Thymus (tissue), 11 donors: ENCODE measurements around the gene DPP6. TPM values are rescaled to one million over a fixed set of nuclear protein-coding genes. Genes with fewer than 3 reads are reported as not detected.

ENCODE experiments used
- DNase-seq, 9 donors: peaks; one replicate each; pipeline ENCODE4 v3.0.0-alpha.2; 2013; ENCODE audit warnings: low spot score in 9 of 9, low read depth in 6 of 9, missing footprints in 1 of 9
- H3K27ac ChIP-seq, 2 donors: one replicate each; pipeline ENCODE4 v1.5.1; 2013; ENCODE audit warnings: control low read depth in 1 of 2, low read depth in 1 of 2, low read length in 1 of 2, mild to moderate bottlenecking in 1 of 2, moderate library complexity in 1 of 2
- H3K27me3 ChIP-seq, 2 donors: one replicate each; pipeline ENCODE4 v1.5.1; 2013; ENCODE audit warnings: low read length in 1 of 2; ENCODE audit not compliant: control insufficient read depth in 2 of 2, insufficient read depth in 1 of 2
- H3K36me3 ChIP-seq, 2 donors: one replicate each; pipeline ENCODE4 v1.5.1; 2013; ENCODE audit warnings: low read length in 1 of 2, mild to moderate bottlenecking in 1 of 2, moderate library complexity in 1 of 2; ENCODE audit not compliant: control insufficient read depth in 2 of 2, insufficient read depth in 2 of 2
- H3K4me1 ChIP-seq, 2 donors: one replicate each; pipeline ENCODE4 v1.5.1; 2013; ENCODE audit warnings: low read length in 2 of 2; ENCODE audit not compliant: control insufficient read depth in 2 of 2, insufficient read depth in 2 of 2
- H3K4me3 ChIP-seq, 2 donors: one replicate each; pipeline ENCODE4 v1.5.1; 2013; ENCODE audit warnings: low read length in 2 of 2, control low read depth in 1 of 2, mild to moderate bottlenecking in 1 of 2
- H3K9me3 ChIP-seq, 2 donors: one replicate each; pipeline ENCODE4 v1.5.1; 2013; ENCODE audit warnings: low read length in 1 of 2, mild to moderate bottlenecking in 1 of 2; ENCODE audit not compliant: control insufficient read depth in 2 of 2, insufficient read depth in 1 of 2
- WGBS: extraction: QIAGEN DNeasy Blood & Tissue Kit; methylation state at CpG from one replicate; pipeline ENCODE4 v1.1.7; 2013; 5-methylcytosine and 5-hydroxymethylcytosine counted together
- polyA plus RNA-seq: library from polyadenylated mRNA; stranded (reverse); fragments of 200-250 nt; gene quantifications from one replicate; pipeline ENCODE4 v1.2.3, GENCODE V29; 2013
- total RNA-seq: library from RNA; stranded (reverse); fragments of 120-200 nt; gene quantifications from one replicate; pipeline ENCODE4 v1.2.4, GENCODE V29; 2013
- donor health status: healthy.

Gene DPP6
- total and polyA plus RNA-seq, 2 donors = 0.75 to 4.5 TPM

- H3K27me3 ChIP-seq = no peaks in the 10 kb centered on the region
- H3K4me3 ChIP-seq = no peak overlapping the region
- DNase-seq = no peak
- no peaks in the 10 kb centered on the region for H3K9me3 ChIP-seq
- H3K27ac ChIP-seq = no peak overlapping the region
- 95% methylated on average over 8 of the region's 8 CpGs for WGBS
- no peaks in the 10 kb centered on the region for H3K36me3 ChIP-seq
- no peaks in the 10 kb centered on the region for H3K4me1 ChIP-seq
Measured at GRCh38 chr7:154696556-154696955, 644.4 kb downstream of the DPP6 start.

GRCh38 chr7:154698726-154699291 lies 646.6 kb downstream of the DPP6 start:
- DNase-seq = no peak
- H3K27me3 ChIP-seq = no peaks in the 10 kb centered on the region
- WGBS = 53% methylated on average over 13 of the region's 13 CpGs
- H3K36me3 ChIP-seq = no peaks in the 10 kb centered on the region
- no peak overlapping the region for H3K27ac ChIP-seq
- no peak overlapping the region for H3K4me3 ChIP-seq
- H3K9me3 ChIP-seq = peaks cover 0 to 3% of the 10 kb centered on the region in 2 donors
- H3K4me1 ChIP-seq = no peaks in the 10 kb centered on the region

GRCh38 chr7:154699417-154699816 lies 647.2 kb downstream of the DPP6 start:
- 87% methylated on average over 6 of the region's 6 CpGs for WGBS
- no peak overlapping the region for H3K27ac ChIP-seq
- H3K4me1 ChIP-seq = no peaks in the 10 kb centered on the region
- no peak overlapping the region for H3K4me3 ChIP-seq
- H3K27me3 ChIP-seq = no peaks in the 10 kb centered on the region
- H3K36me3 ChIP-seq = no peaks in the 10 kb centered on the region
- DNase-seq = no peak
- peaks cover 0 to 3% of the 10 kb centered on the region in 2 donors for H3K9me3 ChIP-seq

- Histone ChIP-seq H3K4me3 (no peak overlapping the region), H3K9me3 (peaks cover 3 to 16% of the 10 kb centered on the region in 2 donors), H3K4me1 (no peaks in the 10 kb centered on the region), H3K27ac (no peak overlapping the region), H3K36me3 (no peaks in the 10 kb centered on the region), H3K27me3 (no peaks in the 10 kb centered on the region)
- WGBS = 86% methylated on average over 6 of the region's 6 CpGs
- no peak for DNase-seq
Measured at GRCh38 chr7:154709840-154710520, 657.8 kb downstream of the DPP6 start.

GRCh38 chr7:154720016-154720415 lies 667.8 kb downstream of the DPP6 start:
- WGBS = 85% methylated on average over 5 of the region's 5 CpGs
- H3K4me1 ChIP-seq = no peaks in the 10 kb centered on the region
- DNase-seq = no peak

GRCh38 chr7:154721086-154721485 lies 668.9 kb downstream of the DPP6 start:
- Histone ChIP-seq H3K27me3 (no peaks in the 10 kb centered on the region), H3K9me3 (peaks cover 1 to 11% of the 10 kb centered on the region in 2 donors), H3K4me1 (no peaks in the 10 kb centered on the region), H3K36me3 (no peaks in the 10 kb centered on the region), H3K27ac (no peak overlapping the region), H3K4me3 (no peak overlapping the region)
- DNase-seq = no peak
- WGBS = 86% methylated on average over 7 of the region's 7 CpGs

More at GRCh38 chr7:154720016-154720415, 667.8 kb downstream of the DPP6 start:
- H3K36me3 ChIP-seq = no peaks in the 10 kb centered on the region
- H3K27me3 ChIP-seq = no peaks in the 10 kb centered on the region
- H3K27ac ChIP-seq = no peak overlapping the region
- H3K9me3 ChIP-seq = peaks cover 1 to 7% of the 10 kb centered on the region in 2 donors
- H3K4me3 ChIP-seq = no peak overlapping the region

- H3K9me3 ChIP-seq = peaks cover 2 to 11% of the 10 kb centered on the region in 2 donors
- no peak for DNase-seq
- H3K27me3 ChIP-seq = no peaks in the 10 kb centered on the region
- no peak overlapping the region for H3K27ac ChIP-seq
- no peaks in the 10 kb centered on the region for H3K36me3 ChIP-seq
- H3K4me3 ChIP-seq = no peak overlapping the region
- H3K4me1 ChIP-seq = no peaks in the 10 kb centered on the region
- 90% methylated on average over 4 of the region's 4 CpGs for WGBS
Measured at GRCh38 chr7:154726368-154726767, 674.2 kb downstream of the DPP6 start.

- Histone ChIP-seq H3K9me3 (peaks cover 4 to 11% of the 10 kb centered on the region in 2 donors), H3K4me3 (no peak overlapping the region), H3K36me3 (no peaks in the 10 kb centered on the region), H3K27me3 (no peaks in the 10 kb centered on the region), H3K4me1 (no peaks in the 10 kb centered on the region), H3K27ac (no peak overlapping the region)
- 83% methylated on average over 3 of the region's 3 CpGs for WGBS
- DNase-seq = no peak
Measured at GRCh38 chr7:154729056-154729455, 676.9 kb downstream of the DPP6 start.

- no peak overlapping the region for H3K27ac ChIP-seq
- H3K36me3 ChIP-seq = no peaks in the 10 kb centered on the region
- 93% methylated on average over 3 of the region's 3 CpGs for WGBS
- H3K4me3 ChIP-seq = no peak overlapping the region
- no peaks in the 10 kb centered on the region for H3K27me3 ChIP-seq
- DNase-seq = no peak
- H3K4me1 ChIP-seq = no peaks in the 10 kb centered on the region
- peaks cover 0 to 2% of the 10 kb centered on the region in 2 donors for H3K9me3 ChIP-seq
Measured at GRCh38 chr7:154735766-154736165, 683.6 kb downstream of the DPP6 start.
